Stimulated activated CD4-positive, alpha-beta T cell treated with anti-CD3 and anti-CD28 coated beads, Interleukin-12 subunit alpha, Interleukin-12 subunit beta, amount 100 ng/mL, for 4 hours (primary cell): ENCODE data around the gene GRIN2D.

Experiments
- DNase-seq: peaks from one replicate; pipeline ENCODE4 v3.0.0-alpha.2; 2020

GRIN2D gene

GRCh38 chr19:48398375-48399235, 5.1 kb downstream of the GRIN2D start:
- peak; percentile 83 for DNase-seq

- DNase-seq: no peak
Observed at GRCh38 chr19:48400018-48400742, 6.7 kb downstream of the GRIN2D start.

DNA sequence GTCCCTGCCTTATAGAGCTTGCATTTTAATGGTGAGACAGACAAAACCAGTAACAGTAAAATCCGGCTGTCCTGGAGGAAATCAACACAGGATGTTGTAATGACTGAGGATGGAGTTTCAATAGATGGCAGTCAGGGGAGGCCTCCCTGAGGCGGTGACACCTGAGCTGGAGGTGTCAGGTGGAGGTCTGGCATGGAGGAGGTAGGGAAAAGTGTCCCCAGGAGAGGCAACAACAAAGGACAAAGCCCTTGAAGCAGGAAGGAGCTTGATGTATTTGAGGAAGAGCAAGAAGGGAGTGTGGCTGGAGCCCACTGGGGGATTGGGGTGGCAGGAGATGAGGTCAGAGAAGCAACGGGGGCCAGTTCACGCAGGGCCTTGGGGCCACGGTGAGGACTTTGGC, 7.8 kb downstream of the GRIN2D start:
- no peak for DNase-seq

GRCh38 chr19:48403606-48404005, 10.1 kb downstream of the GRIN2D start:
- no peak for DNase-seq

GRCh38 chr19:48405010-48405659, 11.7 kb downstream of the GRIN2D start:
- no peak for DNase-seq

DNA sequence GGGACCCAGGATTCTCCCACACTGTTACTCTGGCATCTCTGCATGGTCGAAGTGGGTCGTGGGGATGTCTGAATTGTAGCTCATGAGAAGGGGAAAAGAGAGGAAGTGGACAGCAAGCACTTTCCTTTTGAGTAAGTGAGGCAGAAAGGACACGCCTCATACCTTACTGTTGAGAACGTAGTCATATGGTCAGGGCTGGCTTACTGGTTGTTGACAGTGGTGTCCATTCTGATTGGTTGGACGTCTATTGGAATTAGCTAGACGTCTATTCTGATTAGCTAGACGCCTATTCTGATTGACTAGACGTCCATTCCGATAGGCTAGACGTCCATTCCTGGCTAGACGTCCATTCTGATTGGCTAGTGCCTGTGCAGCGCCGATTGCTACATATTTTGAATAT, 12.4 kb downstream of the GRIN2D start:
- DNase-seq: no peak

- no peak for DNase-seq
Observed at GRCh38 chr19:48413879-48414587, 20.6 kb downstream of the GRIN2D start.

DNA sequence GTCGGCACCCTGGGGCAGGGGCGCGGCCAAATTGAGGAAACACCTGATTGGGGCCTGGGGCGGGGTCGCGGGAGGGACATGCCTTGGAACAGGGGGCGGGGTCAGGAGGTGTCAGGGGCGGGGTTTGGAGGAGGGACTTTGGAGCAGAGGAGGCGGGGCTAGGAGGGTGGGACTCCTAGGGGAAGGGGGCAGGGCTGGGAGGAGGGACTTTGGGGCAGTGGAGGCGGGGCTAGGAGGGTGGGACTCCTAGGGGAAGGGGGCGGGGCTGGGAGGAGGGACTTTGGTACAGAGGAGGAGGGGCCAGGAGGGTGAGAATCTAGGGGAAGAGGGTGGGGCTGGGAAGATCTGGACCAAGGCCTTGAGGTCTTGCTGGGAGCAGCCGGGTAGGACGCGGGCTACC, 21.9 kb downstream of the GRIN2D start:
- peak; percentile 58 for DNase-seq

- DNase-seq: no peak
Observed at GRCh38 chr19:48415806-48416221, 22.3 kb downstream of the GRIN2D start.

GRCh38 chr19:48417421-48417820, 24.0 kb downstream of the GRIN2D start:
- DNase-seq: no peak

DNA sequence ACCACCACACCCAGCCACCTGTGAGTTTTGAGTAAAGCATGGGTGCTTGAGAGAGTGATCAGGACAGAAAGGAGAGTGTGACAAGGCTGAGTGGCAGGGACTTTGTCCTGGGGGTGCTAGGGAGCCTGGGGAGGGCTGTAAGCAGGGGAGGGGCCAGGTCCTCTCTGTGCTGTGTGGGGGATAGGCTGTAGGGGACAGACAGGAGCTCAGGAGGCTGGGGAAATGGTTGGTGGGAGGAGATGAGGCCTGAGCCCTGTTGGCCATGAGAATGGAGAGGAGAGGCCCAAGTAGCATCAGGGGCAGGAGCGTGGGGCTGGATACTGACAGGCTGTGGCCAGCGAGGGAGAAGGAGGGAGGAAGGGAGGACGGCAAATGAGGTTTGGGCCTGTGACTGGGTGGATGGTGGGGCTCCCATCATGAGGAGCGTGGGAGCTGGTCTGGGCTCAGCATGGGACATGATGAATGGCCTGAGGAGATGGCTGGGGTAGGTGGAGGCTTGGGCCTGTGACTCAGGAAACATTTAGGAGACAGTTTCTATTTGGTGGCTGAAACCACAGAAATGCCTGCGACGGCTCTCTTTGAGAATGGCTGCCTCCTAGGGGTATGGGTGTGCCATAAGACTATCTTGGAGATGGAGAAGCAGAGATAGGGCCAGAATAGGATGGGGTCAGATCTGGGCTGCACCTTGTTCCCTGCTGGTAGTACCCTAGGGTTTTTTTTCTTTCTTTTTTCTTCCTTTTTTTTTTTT, 25.0 kb downstream of the GRIN2D start:
- DNase-seq: no peak

DNA sequence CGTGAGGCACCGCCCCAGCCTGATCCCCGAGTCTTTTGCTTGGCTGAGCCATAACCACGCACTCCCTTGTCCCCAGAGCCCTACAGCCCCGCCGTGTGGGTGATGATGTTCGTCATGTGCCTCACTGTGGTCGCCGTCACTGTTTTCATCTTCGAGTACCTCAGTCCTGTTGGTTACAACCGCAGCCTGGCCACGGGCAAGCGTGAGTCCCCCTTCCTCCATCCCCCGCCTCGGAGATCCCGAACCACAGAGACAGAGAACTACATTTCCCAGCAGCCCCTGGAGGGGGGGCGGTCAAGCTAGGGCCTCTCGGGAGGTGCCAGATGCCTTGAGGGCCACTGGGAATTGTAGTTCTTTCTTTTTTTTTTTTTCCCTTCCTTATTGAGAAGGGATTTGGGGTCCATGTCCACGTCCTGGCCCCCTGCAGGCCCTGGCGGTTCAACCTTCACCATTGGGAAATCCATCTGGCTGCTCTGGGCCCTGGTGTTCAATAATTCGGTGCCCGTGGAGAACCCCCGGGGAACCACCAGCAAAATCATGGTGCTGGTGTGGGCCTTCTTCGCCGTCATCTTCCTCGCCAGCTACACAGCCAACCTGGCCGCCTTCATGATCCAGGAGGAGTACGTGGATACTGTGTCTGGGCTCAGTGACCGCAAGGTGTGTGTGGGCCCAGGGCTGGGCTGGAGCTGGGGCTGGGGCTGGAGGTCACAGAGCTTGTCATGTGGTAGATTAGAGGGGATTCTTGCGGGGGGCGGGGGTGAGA, 25.9 kb downstream of the GRIN2D start:
- DNase-seq: peak; percentile 56

GRCh38 chr19:48421548-48421947, 28.1 kb downstream of the GRIN2D start:
- no peak for DNase-seq

DNA sequence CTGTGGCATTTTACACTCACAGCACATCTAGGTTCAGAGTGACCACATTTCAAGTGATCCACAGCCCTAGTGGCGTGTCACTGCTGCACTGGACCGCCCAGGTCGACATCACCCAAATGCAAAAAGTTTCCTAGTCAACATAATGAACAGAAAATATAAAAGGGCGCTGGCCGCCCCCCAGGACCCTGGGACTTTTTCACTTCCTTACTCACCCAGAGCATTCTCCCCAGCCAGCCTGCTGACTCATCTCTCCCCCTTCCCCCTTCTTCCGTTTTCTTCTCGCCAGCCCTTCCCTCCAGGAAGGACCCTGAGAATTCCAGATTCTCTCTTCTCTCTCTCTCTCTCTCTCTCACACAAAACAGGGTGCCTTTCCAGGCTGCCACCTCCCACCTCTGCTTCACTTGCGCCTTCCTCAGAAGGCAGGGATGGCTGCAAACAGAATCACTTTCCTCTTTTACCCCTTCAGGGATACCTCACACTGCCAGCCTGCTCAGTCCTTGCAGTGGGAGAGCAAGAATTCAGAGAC, 31.3 kb downstream of the GRIN2D start:
- no peak for DNase-seq

- no peak for DNase-seq
Observed at GRCh38 chr19:48428670-48429069, 35.2 kb downstream of the GRIN2D start.

GRCh38 chr19:48433337-48433736, 39.9 kb downstream of the GRIN2D start:
- no peak for DNase-seq

GRCh38 chr19:48436586-48436985, 43.1 kb downstream of the GRIN2D start:
- no peak for DNase-seq

DNA sequence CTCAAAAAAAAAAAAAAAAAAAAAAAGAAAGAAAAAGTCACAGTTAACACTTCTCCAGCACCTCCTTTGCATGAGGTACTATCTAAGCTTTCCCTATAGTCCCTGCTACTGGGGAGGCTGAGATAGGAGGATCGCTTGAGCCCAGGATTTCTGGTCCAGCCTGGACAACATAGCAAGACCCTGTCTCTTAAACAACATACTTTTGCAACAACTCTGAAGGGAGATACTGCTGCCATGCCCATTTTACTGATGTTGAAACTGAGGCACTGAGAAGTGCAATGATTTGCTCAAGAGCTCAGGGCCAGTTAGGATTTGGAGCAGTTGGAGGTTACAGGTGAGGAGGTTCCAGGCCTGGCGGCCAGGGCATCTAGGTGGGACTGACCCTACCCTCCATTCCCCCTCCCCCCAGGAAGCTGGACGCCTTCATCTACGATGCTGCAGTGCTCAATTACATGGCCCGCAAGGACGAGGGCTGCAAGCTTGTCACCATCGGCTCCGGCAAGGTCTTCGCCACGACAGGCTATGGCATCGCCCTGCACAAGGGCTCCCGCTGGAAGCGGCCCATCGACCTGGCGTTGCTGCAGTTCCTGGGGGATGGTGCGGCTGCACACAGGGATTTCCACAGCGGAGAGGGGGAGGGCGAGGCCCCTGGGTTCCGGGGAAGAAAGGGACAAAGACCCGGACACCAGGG, 48.0 kb downstream of the GRIN2D start:
- no peak for DNase-seq

- no peak for DNase-seq
Observed at GRCh38 chr19:48442116-48443035, 48.9 kb downstream of the GRIN2D start.
